Endothelial cell of umbilical vein (primary cell): Measurements from ENCODE around the gene SLC38A2. TPM values are rescaled to one million over a fixed set of nuclear protein-coding genes. Genes with fewer than 3 reads are reported as not detected.

Experiments used
- BruUV-seq: library from RNA; stranded (reverse); fragments of 400-500 nt; replicated peaks from 2 replicates; lab custom pipeline; 2021; lab: Mats Ljungman, UMichigan
- CTCF ChIA-PET: fragments of 300-600, 350-600 bp; sonication (Branson Sonifier 250); formaldehyde crosslinking; loops from one replicate; lab custom pipeline; 2021; ENCODE audit warnings: antibody characterized with exemption, inconsistent platforms; lab: Charles Lee
- POLR2A ChIA-PET: fragments of 300-600, 350-600 bp; sonication (Branson Sonifier 250); formaldehyde crosslinking; loops from one replicate; lab custom pipeline; 2021; ENCODE audit warnings: antibody characterized with exemption, inconsistent platforms; lab: Charles Lee
- DNase-seq: peaks from one replicate; pipeline ENCODE4 v3.0.0-alpha.2; 2011; ENCODE audit warnings: low read depth, low spot score
- FAIRE-seq: peaks from 2 replicates; lab custom pipeline; 2011; peaks lifted over from hg19 to GRCh38; lab: Jason Lieb, UNC
- H2AFZ ChIP-seq: 2 replicates; pipeline ENCODE4 v1.6.0; 2012; ENCODE audit warnings: low read depth, low read length, control low read depth, inconsistent platforms
- H3K27ac ChIP-seq: 2 replicates; pipeline ENCODE4 v1.5.1; 2011; ENCODE audit warnings: low read depth, mild to moderate bottlenecking, control low read depth, low read length, moderate library complexity; ENCODE audit not compliant: insufficient read depth
- H3K27me3 ChIP-seq, 2 experiments: 2 replicates each; pipeline versions ENCODE4 v1.6.0 to v1.6.1; 2011; ENCODE audit warnings: low read length in 2 of 2, mixed read lengths in 1 of 2; ENCODE audit not compliant: control insufficient read depth in 2 of 2, insufficient read depth in 2 of 2
- H3K36me3 ChIP-seq, 2 experiments: 2 replicates in 1 of 2; 3 replicates in 1 of 2; pipeline ENCODE4 v1.5.1; 2011; ENCODE audit warnings: low read length in 2 of 2, mild to moderate bottlenecking in 1 of 2, moderate library complexity in 1 of 2; ENCODE audit not compliant: control insufficient read depth in 2 of 2, insufficient read depth in 2 of 2; ENCODE audit errors: extremely low read depth in 1 of 2
- H3K4me1 ChIP-seq: 3 replicates; pipeline ENCODE4 v1.5.1; 2011; ENCODE audit warnings: mild to moderate bottlenecking, low read length; ENCODE audit not compliant: control insufficient read depth, insufficient read depth; ENCODE audit errors: extremely low read depth
- H3K4me2 ChIP-seq: 2 replicates; pipeline ENCODE4 v1.6.1; 2011; ENCODE audit warnings: low read length, control low read depth, mixed read lengths; ENCODE audit not compliant: insufficient read depth
- H3K4me3 ChIP-seq, 3 experiments: fragments of 200-600 bp in 1 of 3; sonication (generic), shearing (Covaris generic) in 1 of 3; replicated peaks in 1 of 3; 2 replicates each; pipeline ENCODE4 v1.5.1; 2011 to 2016; ENCODE audit warnings: control low read depth in 3 of 3, low read length in 3 of 3, mild to moderate bottlenecking in 2 of 3, inconsistent platforms in 1 of 3, low read depth in 1 of 3, moderate library complexity in 1 of 3; ENCODE audit not compliant: insufficient read depth in 1 of 3
- H3K79me2 ChIP-seq: 2 replicates; pipeline ENCODE4 v1.6.0; 2012; ENCODE audit warnings: low read length, inconsistent platforms; ENCODE audit not compliant: control insufficient read depth, insufficient read depth
- H3K9ac ChIP-seq: replicated peaks from 2 replicates; pipeline ENCODE3; 2011; ENCODE audit warnings: low read length, control low read depth; ENCODE audit not compliant: insufficient read depth; ENCODE audit errors: extremely low read depth
- H3K9me1 ChIP-seq: replicated peaks from 3 replicates; pipeline ENCODE4 v1.6.0; 2011; ENCODE audit warnings: mild to moderate bottlenecking, low read length; ENCODE audit not compliant: control insufficient read depth, insufficient read depth; ENCODE audit errors: extremely low read depth
- H3K9me3 ChIP-seq: replicated peaks from 2 replicates; pipeline ENCODE4 v1.5.1; 2012; ENCODE audit warnings: low read length, inconsistent platforms; ENCODE audit not compliant: control insufficient read depth, insufficient read depth
- H4K20me1 ChIP-seq: replicated peaks from 2 replicates; pipeline ENCODE3; 2011; ENCODE audit warnings: mild to moderate bottlenecking, low read length; ENCODE audit not compliant: control insufficient read depth, insufficient read depth; ENCODE audit errors: extremely low read depth
- EZH2 ChIP-seq: IDR thresholded peaks from 2 replicates; pipeline ENCODE4 v1.6.1; 2012; ENCODE audit warnings: borderline replicate concordance, low read depth, mild to moderate bottlenecking, moderate library complexity, low read length, inconsistent platforms; ENCODE audit not compliant: severe bottlenecking
- FOS ChIP-seq: IDR thresholded peaks from 2 replicates; pipeline ENCODE4 v1.6.1; 2011; ENCODE audit warnings: mild to moderate bottlenecking, low read length, moderate library complexity, borderline replicate concordance; ENCODE audit not compliant: insufficient read depth
- GATA2 ChIP-seq: IDR thresholded peaks from 2 replicates; pipeline ENCODE4 v1.7.0; 2011; ENCODE audit warnings: low read depth, mild to moderate bottlenecking, moderate library complexity, mixed read lengths, low read length; ENCODE audit not compliant: insufficient read length, insufficient read depth
- JUN ChIP-seq: IDR thresholded peaks from 2 replicates; pipeline ENCODE4 v1.6.1; 2011; ENCODE audit warnings: borderline replicate concordance, low read depth; ENCODE audit not compliant: insufficient read length, insufficient read depth
- MAX ChIP-seq: IDR thresholded peaks from 2 replicates; pipeline ENCODE4 v1.6.1; 2011; ENCODE audit not compliant: insufficient read depth, insufficient read length
- MYC ChIP-seq: IDR thresholded peaks from one replicate; pipeline ENCODE4 v1.6.1; 2011; ENCODE audit warnings: mild to moderate bottlenecking, low read depth, low read length
- dilution Hi-C: fragments of 300-500 bp; cut with MboI; formaldehyde crosslinking; loops from one replicate; pipeline ENCODE4 v1.15.0; 2019; ENCODE audit warnings: low sequenced_read_pairs; ENCODE audit not compliant: extremely low pct_ligation_motif_present
- intact Hi-C: fragments of 100-400 bp; cut with micrococcal nuclease; formaldehyde crosslinking; loops from one replicate; pipeline ENCODE4 v1.10.0; 2022
- polyA plus RNA-seq, 4 experiments: library from polyadenylated mRNA; depleted of rRNA in 3 of 4; stranded (reverse) in 3 of 4; unstranded in 1 of 4; fragments of >200 nt; gene quantifications; 2 replicates each; pipeline versions ENCODE4 v1.2.1 to v1.2.3, GENCODE V29; 2011 to 2012; ENCODE audit warnings: missing spikeins in 1 of 4
- total RNA-seq: library from RNA; stranded (reverse); gene quantifications from 2 replicates; pipeline ENCODE4 v1.2.3, GENCODE V29; 2021

The SLC38A2 gene
- total and polyA plus RNA-seq, 2 donors (not counting 3 experiments of a cell fraction or from before 2014, with no cell fraction given), result 267 to 427 TPM

- POLR2A ChIA-PET, result no interaction called here
- FAIRE-seq, result peak; percentile 77
Observed at GRCh38 chr12:46402941-46403718, 30.6 kb upstream of the SLC38A2 start.

GRCh38 chr12:46402451-46402850, 29.9 kb upstream of the SLC38A2 start:
- no peaks in the 10 kb centered on the region for H3K36me3 ChIP-seq
- H4K20me1 ChIP-seq, result no peaks in the 10 kb centered on the region
- no peaks in the 10 kb centered on the region for H3K9me3 ChIP-seq
- peak overlapping the region; percentile 41 for H3K27ac ChIP-seq
- FAIRE-seq, result no peak
- peak; percentile 56 for DNase-seq
- ChIA-PET CTCF (interaction anchor here (0.9 to 2.6 kb wide), 2 partner anchors 11 to 12 kb away, joined by 5 to 11 read pairs; no protein-coding TSS in a partner anchor), POLR2A (no interaction called here)
- no peaks in the 10 kb centered on the region for H3K9me1 ChIP-seq
- intact Hi-C loops (no loop called here), dilution Hi-C loops (no loop called here)
- no peak overlapping the region for H3K4me2 ChIP-seq
- no TSS peak for BruUV-seq
- peaks cover 20% of the 10 kb centered on the region for H3K4me1 ChIP-seq
- H3K79me2 ChIP-seq, result no peaks in the 10 kb centered on the region
- no peak overlapping the region for H2AFZ ChIP-seq
- H3K27me3 ChIP-seq, result no peaks in the 10 kb centered on the region
- no peak for TF ChIP-seq MYC
- TF ChIP-seq MAX, result no peak
- no peak for TF ChIP-seq EZH2
- no peak for TF ChIP-seq GATA2
- no peak for TF ChIP-seq JUN
- TF ChIP-seq FOS, result no peak
- no peak overlapping the region for H3K4me3 ChIP-seq
- peak overlapping the region; percentile 16 for H3K9ac ChIP-seq

More at GRCh38 chr12:46402941-46403718, 30.6 kb upstream of the SLC38A2 start:
- peak overlapping the region; percentile 62 for H2AFZ ChIP-seq
- peak overlapping the region; percentile 47 for H3K4me2 ChIP-seq
- peak overlapping the region; percentile 16 for H3K9ac ChIP-seq
- no peaks in the 10 kb centered on the region for H3K27me3 ChIP-seq
- dilution Hi-C loops, result no loop called here
- H3K36me3 ChIP-seq, result no peaks in the 10 kb centered on the region
- H3K4me1 ChIP-seq, result peaks cover 20% of the 10 kb centered on the region
- CTCF ChIA-PET, result interaction anchor here (0.9 to 2.6 kb wide), 3 partner anchors 10 to 12 kb away, joined by 4 to 11 read pairs (median 5); no protein-coding TSS in a partner anchor
- H3K9me1 ChIP-seq, result no peaks in the 10 kb centered on the region
- H3K4me3 ChIP-seq, result no peak overlapping the region
- intact Hi-C loops, result no loop called here
- H3K9me3 ChIP-seq, result no peaks in the 10 kb centered on the region
- TF ChIP-seq GATA2 (no peak), FOS (no peak), MYC (no peak)
- no peaks in the 10 kb centered on the region for H4K20me1 ChIP-seq
- H3K79me2 ChIP-seq, result no peaks in the 10 kb centered on the region
- peak overlapping the region; percentile 41 for H3K27ac ChIP-seq
- BruUV-seq, result no TSS peak
- DNase-seq, result peak; percentile 83
